Measurements from ENCODE around the gene RARB.

The RARB gene

DNA sequence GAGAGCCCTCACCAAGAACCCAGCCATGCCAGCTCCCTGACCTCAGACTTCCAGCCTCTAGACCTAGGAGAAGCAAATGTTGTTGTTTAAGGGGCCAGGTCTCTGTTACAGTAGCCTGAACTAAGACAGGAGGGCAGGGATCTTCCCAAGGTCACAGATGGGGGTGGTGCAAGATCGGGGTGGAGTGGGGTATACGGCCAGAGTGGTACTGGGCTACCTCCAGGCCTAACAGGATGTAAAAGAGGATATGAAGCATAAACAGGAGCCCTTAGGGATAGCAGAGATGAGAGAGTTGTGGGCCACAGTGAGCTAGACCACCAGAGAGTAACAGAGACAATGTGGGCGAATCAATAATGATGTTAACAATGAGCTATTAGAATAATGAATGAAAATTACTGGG, 153.8 kb downstream of the RARB start (continued):
- TF ChIP-seq, protein P1, sequence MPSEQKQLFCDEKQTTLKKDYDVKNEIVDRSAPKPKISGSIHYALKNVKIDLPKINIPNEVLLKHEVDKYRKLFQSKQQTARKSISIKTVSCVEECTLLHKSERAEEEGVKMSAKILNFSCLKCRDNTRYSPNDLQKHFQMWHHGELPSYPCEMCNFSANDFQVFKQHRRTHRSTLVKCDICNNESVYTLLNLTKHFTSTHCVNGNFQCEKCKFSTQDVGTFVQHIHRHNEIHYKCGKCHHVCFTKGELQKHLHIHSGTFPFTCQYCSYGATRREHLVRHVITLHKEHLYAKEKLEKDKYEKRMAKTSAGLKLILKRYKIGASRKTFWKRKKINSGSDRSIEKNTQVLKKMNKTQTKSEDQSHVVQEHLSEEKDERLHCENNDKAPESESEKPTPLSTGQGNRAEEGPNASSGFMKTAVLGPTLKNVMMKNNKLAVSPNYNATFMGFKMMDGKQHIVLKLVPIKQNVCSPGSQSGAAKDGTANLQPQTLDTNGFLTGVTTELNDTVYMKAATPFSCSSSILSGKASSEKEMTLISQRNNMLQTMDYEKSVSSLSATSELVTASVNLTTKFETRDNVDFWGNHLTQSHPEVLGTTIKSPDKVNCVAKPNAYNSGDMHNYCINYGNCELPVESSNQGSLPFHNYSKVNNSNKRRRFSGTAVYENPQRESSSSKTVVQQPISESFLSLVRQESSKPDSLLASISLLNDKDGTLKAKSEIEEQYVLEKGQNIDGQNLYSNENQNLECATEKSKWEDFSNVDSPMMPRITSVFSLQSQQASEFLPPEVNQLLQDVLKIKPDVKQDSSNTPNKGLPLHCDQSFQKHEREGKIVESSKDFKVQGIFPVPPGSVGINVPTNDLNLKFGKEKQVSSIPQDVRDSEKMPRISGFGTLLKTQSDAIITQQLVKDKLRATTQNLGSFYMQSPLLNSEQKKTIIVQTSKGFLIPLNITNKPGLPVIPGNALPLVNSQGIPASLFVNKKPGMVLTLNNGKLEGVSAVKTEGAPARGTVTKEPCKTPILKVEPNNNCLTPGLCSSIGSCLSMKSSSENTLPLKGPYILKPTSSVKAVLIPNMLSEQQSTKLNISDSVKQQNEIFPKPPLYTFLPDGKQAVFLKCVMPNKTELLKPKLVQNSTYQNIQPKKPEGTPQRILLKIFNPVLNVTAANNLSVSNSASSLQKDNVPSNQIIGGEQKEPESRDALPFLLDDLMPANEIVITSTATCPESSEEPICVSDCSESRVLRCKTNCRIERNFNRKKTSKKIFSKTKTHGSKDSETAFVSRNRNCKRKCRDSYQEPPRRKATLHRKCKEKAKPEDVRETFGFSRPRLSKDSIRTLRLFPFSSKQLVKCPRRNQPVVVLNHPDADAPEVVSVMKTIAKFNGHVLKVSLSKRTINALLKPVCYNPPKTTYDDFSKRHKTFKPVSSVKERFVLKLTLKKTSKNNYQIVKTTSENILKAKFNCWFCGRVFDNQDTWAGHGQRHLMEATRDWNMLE (tag by site-specific recombination; conservative IDR thresholded peaks at IDR 0.05; ENCODE audit: low read depth), result no peak
- TF ChIP-seq ZNF292 (tag by site-specific recombination; IDR thresholded peaks at IDR 0.05; ENCODE audit: borderline replicate concordance, low read depth) (no peak), KLF9 (tag by site-specific recombination; IDR thresholded peaks at IDR 0.05; ENCODE audit: low read depth) (no peak)
- TF ChIP-seq, protein P2, sequence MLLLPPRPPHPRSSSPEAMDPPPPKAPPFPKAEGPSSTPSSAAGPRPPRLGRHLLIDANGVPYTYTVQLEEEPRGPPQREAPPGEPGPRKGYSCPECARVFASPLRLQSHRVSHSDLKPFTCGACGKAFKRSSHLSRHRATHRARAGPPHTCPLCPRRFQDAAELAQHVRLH (tag by site-specific recombination; IDR thresholded peaks at IDR 0.05), result no peak

DNA sequence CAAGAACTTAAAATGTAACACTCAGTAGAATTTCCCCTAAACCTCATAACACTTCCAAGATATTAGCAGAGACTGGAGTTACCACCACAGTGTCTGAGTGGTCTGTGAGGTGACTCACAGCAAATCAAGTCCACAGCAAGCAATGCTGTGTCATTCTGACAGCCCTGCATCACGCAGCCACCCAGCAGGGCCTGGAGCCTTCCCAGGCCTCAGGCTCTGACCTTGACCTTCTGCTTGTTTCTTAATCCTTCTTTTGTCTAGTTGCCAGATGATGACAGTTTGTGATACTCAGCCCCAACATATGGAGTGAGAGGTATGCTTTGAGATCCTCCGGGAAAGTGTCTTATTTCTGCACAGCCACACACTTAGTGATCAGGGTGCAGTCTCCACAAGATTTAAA, 154.2 kb downstream of the RARB start:
- H3K4me1 ChIP-seq (ENCODE audit: control insufficient read depth, insufficient read depth, low read length), result no peaks in the 10 kb centered on the region
- ChIA-PET CTCF (interaction anchor here (0.9 kb wide), 1 partner anchor 141 kb away, joined by 3 read pairs; no protein-coding TSS in a partner anchor), POLR2A (no interaction called here)
- no peaks in the 10 kb centered on the region for H3K36me3 ChIP-seq (ENCODE audit: control insufficient read depth in 2 of 2, insufficient read depth in 1 of 2, low read length in 2 of 2)
- no peak for TF ChIP-seq PRDM1 (tag by site-specific recombination; IDR thresholded peaks at IDR 0.05)
- TF ChIP-seq SCRT2 (tag by site-specific recombination; IDR thresholded peaks at IDR 0.05), result no peak
- no peak for TF ChIP-seq ZNF341 (tag by site-specific recombination; IDR thresholded peaks at IDR 0.05; ENCODE audit: low read depth)
- TF ChIP-seq ZNF626 (tag by site-specific recombination; IDR thresholded peaks at IDR 0.05), result no peak
- TF ChIP-seq, protein P3, sequence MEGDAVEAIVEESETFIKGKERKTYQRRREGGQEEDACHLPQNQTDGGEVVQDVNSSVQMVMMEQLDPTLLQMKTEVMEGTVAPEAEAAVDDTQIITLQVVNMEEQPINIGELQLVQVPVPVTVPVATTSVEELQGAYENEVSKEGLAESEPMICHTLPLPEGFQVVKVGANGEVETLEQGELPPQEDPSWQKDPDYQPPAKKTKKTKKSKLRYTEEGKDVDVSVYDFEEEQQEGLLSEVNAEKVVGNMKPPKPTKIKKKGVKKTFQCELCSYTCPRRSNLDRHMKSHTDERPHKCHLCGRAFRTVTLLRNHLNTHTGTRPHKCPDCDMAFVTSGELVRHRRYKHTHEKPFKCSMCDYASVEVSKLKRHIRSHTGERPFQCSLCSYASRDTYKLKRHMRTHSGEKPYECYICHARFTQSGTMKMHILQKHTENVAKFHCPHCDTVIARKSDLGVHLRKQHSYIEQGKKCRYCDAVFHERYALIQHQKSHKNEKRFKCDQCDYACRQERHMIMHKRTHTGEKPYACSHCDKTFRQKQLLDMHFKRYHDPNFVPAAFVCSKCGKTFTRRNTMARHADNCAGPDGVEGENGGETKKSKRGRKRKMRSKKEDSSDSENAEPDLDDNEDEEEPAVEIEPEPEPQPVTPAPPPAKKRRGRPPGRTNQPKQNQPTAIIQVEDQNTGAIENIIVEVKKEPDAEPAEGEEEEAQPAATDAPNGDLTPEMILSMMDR (tag by site-specific recombination; IDR thresholded peaks at IDR 0.05), result no peak
- TF ChIP-seq, protein P4, sequence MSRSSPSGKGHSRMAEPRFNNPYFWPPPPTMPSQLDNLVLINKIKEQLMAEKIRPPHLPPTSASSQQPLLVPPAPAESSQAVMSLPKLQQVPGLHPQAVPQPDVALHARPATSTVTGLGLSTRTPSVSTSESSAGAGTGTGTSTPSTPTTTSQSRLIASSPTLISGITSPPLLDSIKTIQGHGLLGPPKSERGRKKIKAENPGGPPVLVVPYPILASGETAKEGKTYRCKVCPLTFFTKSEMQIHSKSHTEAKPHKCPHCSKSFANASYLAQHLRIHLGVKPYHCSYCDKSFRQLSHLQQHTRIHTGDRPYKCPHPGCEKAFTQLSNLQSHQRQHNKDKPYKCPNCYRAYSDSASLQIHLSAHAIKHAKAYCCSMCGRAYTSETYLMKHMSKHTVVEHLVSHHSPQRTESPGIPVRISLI (tag by site-specific recombination; IDR thresholded peaks at IDR 0.05), result no peak
- H3K9me3 ChIP-seq (ENCODE audit: control insufficient read depth, insufficient read depth, low read depth, low read length), result no peaks in the 10 kb centered on the region
- H3K4me3 ChIP-seq (ENCODE audit: low read depth, low read length), result no peak overlapping the region
- no peak overlapping the region for H3K27ac ChIP-seq (ENCODE audit: extremely low read depth, low read depth, low read length)

DNA sequence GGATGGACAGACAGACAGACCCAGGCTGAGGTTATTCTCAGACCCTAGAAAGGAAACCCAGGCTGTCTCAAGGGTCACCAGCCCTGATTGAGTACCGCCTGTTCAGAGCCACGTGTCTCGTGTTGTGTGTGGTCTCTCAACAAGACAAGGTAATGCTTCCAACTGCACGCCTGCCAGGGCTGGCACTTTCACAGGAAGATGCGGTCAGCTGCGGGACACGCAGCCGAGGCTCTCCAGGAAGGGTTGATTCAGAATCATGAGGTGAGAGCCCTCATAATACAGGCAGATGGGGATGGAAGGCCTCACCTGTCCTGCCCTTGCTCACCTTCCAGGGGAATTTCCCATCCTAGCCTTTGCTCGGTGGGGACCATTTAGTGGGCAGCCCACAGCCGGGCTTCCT, 155.3 kb downstream of the RARB start:
- TF ChIP-seq MEIS1 (CRISPR knock-in tag; IDR thresholded peaks at IDR 0.05; ENCODE audit: borderline replicate concordance) (no peak), TRIM28 (IDR thresholded peaks at IDR 0.05; ENCODE audit: borderline replicate concordance, low read length) (no peak), ZSCAN23 (tag by site-specific recombination; IDR thresholded peaks at IDR 0.05) (no peak), ZNF292 (tag by site-specific recombination; IDR thresholded peaks at IDR 0.05; ENCODE audit: borderline replicate concordance, low read depth) (no peak), ZNF629 (tag by site-specific recombination; IDR thresholded peaks at IDR 0.05) (no peak)
- ChIA-PET POLR2A (no interaction called here), CTCF (interaction anchor here (0.6 kb wide), 1 partner anchor 63 kb away, joined by 4 read pairs; no protein-coding TSS in a partner anchor)
- H3K4me3 ChIP-seq (ENCODE audit: low read depth, low read length), result no peak overlapping the region
- H3K9me3 ChIP-seq (ENCODE audit: control insufficient read depth, insufficient read depth, low read depth, low read length), result no peaks in the 10 kb centered on the region
- H3K27ac ChIP-seq (ENCODE audit: extremely low read depth, low read depth, low read length), result no peak overlapping the region
- no peaks in the 10 kb centered on the region for H3K36me3 ChIP-seq (ENCODE audit: control insufficient read depth in 2 of 2, insufficient read depth in 1 of 2, low read length in 2 of 2)
- no peaks in the 10 kb centered on the region for H3K4me1 ChIP-seq (ENCODE audit: control insufficient read depth, insufficient read depth, low read length)
